PC-3 (cell line): Measurements from ENCODE around the gene MTX1.

Source experiments
- EZH2 ChIP-seq: fragments of 300-600 bp; sonication (generic); IDR thresholded peaks from one replicate; pipeline ENCODE4 v1.6.1; 2017; ENCODE audit warnings: antibody characterized with exemption, mild to moderate bottlenecking, low read length; ENCODE audit not compliant: unreplicated experiment
- EZH2phosphoT487 ChIP-seq: fragments of 300-600 bp; sonication (generic); IDR thresholded peaks from 2 replicates; pipeline ENCODE4 v1.6.1; 2018; ENCODE audit warnings: mild to moderate bottlenecking, antibody characterized with exemption, low read length, borderline replicate concordance
- TF ChIP-seq, protein P1 (sequence below): fragments of 300-600 bp; sonication (generic); conservative IDR thresholded peaks from 2 replicates; pipeline ENCODE4 v1.5.1; 2017; ENCODE audit warnings: antibody characterized with exemption, low read depth, mild to moderate bottlenecking, low read length

DNA sequence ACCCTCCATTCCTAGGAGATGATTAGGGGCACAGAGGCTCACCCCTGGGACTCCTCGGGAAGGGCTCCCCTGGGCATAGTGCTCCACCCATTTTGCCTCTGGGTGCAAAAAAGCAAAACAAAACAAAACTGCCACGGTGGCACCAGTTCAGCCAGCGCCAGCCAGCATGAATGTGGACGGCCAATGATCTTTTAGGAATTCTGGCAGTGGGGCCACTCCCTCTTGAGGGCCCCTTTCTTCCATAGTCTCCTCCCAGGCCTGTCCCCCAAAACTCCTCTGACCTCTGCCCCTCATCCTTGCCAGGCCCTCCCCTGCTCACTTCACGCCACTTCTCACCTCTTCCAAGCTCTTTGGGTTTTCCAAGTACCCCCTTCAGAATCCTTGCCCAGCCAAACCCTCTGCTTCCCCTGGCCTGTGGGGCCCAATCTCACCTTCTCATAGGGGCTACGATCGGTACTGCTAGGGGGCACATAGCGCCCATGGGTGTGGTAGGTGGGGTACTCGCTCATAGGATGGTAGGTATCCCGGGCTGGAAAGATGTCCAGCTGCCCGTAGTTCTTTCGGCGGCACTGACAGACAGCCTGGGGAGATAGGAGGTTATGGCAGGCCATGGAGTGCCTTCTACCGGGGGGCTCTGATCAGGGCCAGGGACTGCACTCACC lies 21.6 kb upstream of the MTX1 start:
- TF ChIP-seq, protein P1, sequence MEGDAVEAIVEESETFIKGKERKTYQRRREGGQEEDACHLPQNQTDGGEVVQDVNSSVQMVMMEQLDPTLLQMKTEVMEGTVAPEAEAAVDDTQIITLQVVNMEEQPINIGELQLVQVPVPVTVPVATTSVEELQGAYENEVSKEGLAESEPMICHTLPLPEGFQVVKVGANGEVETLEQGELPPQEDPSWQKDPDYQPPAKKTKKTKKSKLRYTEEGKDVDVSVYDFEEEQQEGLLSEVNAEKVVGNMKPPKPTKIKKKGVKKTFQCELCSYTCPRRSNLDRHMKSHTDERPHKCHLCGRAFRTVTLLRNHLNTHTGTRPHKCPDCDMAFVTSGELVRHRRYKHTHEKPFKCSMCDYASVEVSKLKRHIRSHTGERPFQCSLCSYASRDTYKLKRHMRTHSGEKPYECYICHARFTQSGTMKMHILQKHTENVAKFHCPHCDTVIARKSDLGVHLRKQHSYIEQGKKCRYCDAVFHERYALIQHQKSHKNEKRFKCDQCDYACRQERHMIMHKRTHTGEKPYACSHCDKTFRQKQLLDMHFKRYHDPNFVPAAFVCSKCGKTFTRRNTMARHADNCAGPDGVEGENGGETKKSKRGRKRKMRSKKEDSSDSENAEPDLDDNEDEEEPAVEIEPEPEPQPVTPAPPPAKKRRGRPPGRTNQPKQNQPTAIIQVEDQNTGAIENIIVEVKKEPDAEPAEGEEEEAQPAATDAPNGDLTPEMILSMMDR, result no peak
- TF ChIP-seq EZH2, result no peak
- no peak for TF ChIP-seq EZH2phosphoT487
